ENCODE results near the gene AGBL1.
"Not testable (repeated sequence)": the region's sequence is repeated elsewhere in the genome, so short reads cannot be mapped to it uniquely, and the experiment has no call there.

AGBL1 gene

DNA sequence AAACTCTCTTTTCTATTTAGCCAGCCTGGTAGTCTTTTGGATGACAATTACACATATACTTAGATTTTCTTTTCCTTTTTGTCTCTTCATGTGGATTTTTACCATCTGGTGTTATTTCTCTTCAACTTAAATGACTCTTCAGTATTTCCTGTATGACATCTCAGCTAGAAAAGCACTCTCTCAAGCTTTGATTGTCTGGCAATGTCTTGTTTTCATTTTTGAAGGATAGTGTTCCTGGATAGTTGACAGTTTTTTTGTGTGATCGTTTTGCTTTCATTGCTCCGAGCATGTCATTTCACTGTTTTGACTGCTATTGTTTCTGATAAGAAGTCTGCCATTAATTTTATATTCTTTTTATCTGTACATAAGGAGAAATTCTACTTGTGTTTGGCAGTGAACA, 766.4 kb downstream of the AGBL1 start:
- DNase-seq = no peak

DNA sequence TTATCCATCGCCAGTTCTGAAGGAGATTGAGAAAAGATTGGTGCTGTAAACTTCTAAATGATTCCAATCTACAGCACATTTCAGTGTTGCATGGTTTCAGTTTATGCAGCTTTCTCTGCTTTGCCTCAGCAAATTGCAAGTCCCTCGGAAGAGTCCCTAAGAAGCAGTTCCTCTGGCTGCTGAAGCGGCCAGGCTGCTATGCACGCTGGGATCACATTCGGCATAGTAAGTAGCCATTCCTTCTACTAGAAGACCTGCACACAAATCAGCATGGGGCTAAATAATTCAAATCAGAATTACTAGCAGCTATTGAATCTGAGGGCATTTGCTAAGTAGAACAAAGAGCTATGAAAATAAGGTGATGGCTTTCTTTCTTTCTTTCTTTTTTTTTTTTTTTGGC, 769.5 kb downstream of the AGBL1 start:
- DNase-seq = no peak

DNA sequence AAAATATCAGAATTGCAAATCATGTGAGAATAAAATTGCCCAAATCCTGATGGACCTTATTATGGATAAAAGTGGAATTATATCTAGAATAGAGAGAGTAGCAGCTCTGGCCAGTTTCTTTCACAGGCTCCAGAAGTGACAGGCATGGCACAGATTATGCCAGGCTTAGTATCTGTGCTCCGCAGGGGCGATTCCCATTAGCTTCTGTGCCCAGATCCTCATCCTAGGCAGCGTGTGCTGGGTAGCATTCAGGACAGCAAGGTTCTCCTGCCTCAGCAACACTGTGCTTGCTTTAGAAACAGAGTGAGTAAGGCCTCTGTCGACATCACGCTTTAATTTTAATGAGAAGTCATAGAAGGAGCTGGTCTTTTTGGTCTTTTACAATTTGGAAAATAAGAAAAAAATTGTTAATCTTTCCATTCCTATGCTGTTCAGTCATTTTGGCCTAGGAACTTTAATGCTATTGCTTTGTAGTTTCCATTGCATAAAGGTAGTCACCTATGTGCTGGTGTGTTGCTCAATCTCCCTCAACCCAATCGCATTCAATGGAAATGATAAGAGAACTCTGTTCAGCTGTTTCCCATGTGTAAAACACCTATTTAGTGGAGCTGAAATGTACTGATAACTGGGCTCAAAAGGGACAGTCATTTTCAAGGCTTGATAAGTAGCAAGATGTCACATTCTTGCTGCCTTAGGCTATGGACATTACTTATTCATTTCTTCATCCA, 770.1 kb downstream of the AGBL1 start:
- no peak for DNase-seq

DNA sequence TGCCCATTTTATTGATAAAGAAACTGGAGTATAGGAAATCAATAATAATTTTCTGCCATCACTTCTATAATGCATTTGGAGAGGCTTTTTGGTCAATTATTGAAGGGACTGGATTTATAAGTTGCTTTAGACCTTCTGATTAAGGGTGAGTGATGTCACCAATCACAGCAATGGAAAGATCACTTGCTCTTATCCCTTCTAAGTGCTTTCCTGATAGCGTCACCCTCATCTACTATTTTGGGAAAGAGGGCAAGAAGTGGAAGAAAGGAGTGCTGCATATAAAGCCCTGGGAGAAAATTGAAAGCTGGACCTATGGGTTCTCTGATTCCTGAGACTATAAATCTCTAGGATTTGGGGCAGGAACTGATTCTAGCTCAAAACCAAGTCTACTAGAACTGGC, 771.3 kb downstream of the AGBL1 start:
- DNase-seq = no peak

DNA sequence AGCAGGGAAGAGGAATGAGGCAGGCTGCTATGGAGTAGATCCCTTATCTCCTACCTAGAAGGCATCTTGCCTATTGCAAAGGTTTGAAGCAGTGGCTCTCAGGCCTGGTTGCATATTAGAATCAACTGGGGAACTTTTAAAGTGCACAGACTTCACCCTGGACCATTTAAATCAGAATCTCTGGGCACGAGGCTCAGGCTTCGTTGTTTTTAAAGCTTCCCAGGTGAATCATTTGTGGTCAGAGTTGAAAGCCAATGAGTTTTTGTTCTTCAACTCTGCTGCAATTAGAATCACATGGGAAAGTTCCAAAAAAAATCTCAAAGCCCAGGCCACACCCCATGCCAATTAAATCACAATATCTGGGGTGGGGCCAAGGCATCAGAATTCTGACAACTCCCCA, 773.1 kb downstream of the AGBL1 start:
- no peak for DNase-seq

DNA sequence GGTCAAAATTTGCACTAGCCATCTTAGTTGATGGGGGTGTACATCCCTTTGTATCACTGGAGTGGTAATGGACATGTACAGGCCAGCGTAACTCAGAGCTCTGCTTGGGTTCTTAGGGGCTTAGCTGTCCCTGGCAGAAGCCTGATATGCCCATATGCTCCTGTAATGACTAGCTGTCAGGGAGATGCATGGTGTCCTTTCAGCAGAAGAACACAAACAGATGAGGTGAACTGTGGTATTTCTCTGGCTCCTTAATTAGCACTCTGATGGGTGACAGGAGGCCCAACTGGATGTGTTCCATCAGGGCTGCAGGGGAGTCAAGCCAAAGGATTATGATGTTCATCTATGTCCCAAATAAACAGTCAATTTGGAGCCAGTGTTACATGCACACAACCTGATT, 774.5 kb downstream of the AGBL1 start:
- no peak for DNase-seq

DNA sequence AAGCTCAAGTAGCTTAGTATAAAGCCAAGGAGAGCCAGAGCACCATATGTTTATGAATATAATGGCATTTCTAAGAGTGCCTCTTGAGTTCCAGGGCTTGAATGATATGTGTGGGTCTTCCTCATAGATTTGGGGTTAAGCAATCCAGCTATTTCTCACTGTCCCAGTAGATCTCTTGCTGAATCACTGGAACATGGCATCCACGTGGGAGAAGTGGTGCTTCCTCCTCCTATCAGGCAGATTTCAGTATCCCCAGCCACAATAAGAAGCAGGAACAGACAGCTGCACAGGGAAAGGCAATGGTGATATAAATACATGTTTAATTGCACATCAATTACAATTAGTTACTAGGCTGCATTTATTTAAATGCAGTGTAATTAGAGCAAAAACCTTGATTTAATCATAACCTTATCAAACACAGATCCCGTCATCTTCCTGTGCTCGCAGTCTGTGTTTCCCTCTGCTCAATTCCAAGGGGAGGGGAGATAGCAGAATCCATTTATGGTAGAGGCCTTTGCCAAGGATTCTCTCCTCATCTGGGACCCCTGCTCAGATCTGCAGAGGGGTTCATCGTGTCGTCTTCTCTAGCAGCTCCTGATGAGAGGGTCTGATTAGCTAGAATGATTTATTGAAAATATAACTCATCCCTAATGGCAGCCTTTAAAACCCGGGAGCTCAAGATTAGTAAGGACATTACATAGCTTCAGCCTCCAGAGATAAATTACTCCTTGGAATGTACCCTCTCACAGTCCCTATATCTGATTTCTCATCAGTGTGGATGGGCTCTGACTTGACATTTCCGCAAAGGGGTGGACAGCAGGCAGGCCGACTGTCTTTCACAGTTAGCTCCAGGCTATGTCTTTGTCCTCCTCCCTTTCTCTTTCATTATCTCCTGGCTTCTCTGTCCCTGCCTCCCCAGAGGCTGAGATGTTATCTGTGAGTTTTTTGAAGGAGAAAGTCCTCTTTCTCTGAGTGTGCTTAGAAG, 775.9 kb downstream of the AGBL1 start:
- DNase-seq = no peak

DNA sequence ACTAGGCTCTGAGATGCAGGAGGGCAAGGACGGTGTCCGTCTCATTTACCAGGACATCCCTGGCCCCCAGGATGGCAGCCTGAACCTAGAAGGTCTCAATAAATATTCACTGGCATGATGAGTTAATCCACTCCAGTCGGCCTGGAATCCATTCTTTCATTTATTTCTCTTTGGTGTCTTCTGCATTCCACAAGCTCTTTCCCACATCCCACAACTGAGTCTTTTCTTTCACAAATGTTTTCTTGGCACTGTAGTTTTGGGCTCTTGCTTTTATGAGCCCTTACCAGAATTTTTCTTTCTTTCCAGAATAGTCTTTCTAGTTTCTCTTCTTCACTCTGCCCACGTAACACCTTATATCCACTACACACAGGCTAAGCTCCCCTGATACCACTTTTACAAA, 778.0 kb downstream of the AGBL1 start:
- no peak for DNase-seq

DNA sequence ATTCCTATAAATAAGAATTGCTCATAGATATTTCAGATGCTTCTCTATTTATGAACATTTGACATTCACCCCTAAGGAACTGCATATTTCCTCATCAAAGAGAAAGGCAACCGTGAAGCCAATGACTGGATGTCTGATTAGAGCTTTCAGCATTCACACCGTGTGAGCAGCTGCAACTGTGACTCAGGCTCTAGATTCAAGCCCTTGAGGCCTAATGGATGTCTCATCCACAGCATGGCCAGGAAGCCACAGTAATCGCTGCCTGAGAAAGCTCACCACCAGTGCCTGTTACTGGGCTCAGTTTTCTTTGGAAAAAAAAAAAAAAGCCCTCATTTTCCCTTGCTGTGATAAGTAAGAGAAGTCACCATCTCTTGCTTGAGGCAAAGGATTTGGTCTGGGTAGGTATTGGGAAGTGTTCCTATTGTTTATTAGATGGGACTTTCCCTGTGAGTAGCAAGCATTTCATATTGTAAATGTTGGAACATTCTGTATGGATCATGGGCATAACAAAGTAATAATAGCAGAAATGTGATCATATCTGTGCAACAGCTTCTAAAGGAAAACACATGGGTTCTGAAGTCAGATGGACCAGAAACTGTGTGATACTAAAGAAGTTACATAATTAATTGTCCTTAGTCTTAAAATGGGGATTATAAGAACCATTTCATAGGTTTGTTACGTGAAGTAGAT, 783.7 kb downstream of the AGBL1 start:
- no peak for DNase-seq

DNA sequence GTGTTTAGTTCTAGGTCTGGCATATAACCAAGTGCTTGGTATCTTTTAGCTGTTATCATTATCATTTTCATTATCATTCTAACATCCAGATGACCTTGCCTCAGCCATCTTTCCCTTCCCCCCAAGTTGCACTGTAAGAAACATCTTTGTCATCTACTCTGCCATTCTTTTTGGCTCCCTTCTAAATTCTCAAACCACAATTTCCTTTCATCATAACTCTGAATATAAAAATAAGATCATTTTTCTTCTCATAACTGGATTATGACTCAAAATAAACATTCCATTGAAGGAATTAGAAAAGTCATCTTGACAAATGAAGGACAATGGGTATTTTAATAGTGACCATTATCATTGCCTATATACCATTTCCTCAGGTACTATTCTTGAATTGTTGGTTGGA, 786.2 kb downstream of the AGBL1 start:
- DNase-seq = no peak

DNA sequence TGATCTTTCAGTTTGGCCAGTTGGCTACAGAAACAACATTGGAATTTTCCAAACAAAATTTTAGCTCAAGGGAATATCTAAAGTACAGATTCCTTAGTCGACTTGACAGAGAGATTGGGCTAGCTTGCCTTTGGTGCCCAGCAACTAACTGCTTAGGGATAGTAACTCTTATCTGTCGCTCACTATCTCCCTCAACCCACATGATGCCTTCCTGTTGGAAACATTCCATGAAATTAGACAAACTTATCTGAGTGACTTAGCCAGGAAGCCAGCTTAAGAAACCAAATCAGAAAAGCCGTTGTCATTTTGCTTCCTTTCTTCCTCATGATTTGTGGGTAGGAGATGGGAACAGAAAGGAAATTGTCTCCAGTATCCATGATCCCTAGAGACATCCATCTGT, 791.2 kb downstream of the AGBL1 start:
- DNase-seq = no peak

DNA sequence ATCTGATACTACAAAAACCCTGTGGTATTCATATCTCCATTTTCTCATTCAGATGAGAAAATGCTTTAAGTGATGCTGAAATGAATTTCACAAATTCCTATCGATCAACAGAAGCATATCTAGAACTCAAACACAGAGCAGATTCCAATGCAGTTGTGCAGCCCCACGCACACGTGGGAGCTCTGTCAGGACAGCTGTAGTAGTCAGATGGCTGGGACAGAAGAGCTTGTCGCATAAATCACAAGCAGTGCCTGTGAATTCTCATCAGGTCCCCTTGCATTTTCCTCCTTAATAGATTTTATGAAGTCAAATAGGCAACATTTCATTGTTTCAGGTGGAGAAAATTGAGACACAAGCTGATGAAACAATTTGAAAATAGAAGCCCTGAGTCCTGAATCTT, 792.3 kb downstream of the AGBL1 start:
- no peak for DNase-seq

DNA sequence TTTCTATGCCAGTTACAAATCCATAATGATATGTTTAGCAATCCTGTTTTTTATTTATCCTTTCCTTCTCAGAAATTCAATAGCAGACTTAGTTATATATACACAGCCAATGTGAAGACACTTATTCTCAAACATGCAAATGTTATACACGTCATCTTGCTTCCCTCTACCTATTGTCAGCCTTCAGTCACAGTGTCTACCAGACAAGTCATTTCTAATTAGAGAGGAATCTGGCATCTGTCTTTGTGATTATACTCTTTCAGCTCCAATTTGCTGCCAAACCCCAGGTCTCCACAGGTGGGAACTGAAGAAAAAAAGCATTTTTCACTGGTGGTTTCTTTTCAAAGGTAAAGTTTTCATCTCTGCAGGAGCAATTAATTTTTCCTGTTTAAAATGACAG, 793.1 kb downstream of the AGBL1 start:
- no peak for DNase-seq

DNA sequence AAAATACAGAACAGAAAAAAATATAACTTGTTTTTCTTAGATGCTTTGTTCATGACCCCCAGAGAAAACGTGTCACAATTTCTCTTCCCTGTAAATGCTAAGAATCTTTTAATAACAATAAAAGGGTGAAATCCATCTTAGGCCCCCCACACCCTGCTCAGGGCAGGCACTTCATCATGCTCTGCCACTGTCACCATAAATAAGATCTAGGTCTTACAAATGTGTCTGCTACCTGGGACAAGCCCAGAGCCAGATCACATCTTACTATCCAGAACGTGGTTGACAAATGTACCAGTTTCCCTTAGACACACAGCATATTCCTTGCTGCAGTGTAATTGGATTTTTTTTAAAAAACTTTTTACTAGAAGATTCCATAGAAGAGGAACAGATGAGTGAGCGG, 795.4 kb downstream of the AGBL1 start:
- DNase-seq = no peak

DNA sequence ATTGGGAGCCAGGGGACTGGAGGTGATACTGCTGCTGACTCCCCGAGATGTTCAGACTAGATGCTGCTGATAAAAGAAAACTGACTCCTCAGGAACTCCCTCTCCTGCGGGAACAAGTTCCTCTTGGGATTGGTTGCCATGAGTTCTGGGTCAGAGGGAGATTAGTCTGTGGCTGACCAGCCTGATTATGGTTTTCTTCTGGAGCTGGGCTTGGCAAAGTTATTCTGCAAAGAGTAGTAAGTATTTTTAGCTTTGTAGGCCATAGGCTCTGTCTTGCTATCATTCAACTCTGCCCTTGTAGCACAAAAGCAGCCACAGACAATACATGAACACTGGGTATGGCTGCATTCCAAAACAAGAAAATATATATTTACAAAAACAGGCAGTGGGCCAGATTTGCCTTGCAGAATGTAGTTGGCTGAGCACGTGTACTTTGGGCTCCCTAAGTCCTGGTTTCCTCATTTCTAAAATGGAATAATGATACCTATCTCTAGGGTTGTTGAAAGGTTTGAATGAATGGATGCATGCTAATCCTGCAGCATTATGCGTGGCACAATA, 796.8 kb downstream of the AGBL1 start:
- no peak for DNase-seq

DNA sequence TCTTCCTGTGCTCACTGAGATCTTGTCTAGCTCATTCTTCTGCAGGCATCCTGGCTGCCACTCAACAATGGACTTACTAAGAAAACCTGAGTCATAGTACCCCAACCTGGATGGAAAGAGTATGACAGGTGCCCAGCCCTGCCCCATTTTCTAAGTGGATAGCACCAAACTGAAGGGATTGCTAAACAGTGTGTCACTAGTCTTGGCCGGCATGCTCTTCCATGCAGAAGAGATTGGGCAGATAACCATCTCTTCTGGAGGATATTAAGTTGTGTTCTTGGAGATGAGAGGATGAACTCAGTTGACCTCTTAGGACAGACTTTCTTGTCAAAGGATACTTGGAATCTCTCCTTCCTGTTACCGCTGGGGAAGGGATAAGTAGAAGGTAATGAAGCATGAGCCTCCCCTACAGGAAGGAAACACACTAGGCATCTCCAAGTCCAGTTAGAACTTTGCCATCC, 797.5 kb downstream of the AGBL1 start:
- no peak for DNase-seq

DNA sequence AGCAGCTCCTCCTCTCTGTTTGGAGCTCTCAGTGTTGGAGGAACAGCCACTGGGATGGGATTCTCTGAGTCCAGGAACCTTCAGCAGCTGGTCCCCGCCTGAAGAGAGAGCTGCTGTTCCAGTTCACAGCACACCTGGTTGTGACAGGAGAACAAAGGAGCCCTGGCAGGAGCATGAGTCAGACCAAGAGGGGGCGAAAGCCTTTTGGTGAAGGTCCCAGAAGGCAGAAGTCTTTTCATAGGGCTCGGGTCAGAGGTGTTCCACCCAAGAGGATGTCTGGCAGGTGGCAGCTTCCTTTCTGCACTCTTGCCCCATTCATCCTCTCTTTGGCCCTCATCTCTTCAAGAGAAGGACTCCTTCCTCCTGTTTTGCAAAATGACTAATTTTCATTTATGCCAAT, 799.2 kb downstream of the AGBL1 start:
- DNase-seq = not testable (repeated sequence)

DNA sequence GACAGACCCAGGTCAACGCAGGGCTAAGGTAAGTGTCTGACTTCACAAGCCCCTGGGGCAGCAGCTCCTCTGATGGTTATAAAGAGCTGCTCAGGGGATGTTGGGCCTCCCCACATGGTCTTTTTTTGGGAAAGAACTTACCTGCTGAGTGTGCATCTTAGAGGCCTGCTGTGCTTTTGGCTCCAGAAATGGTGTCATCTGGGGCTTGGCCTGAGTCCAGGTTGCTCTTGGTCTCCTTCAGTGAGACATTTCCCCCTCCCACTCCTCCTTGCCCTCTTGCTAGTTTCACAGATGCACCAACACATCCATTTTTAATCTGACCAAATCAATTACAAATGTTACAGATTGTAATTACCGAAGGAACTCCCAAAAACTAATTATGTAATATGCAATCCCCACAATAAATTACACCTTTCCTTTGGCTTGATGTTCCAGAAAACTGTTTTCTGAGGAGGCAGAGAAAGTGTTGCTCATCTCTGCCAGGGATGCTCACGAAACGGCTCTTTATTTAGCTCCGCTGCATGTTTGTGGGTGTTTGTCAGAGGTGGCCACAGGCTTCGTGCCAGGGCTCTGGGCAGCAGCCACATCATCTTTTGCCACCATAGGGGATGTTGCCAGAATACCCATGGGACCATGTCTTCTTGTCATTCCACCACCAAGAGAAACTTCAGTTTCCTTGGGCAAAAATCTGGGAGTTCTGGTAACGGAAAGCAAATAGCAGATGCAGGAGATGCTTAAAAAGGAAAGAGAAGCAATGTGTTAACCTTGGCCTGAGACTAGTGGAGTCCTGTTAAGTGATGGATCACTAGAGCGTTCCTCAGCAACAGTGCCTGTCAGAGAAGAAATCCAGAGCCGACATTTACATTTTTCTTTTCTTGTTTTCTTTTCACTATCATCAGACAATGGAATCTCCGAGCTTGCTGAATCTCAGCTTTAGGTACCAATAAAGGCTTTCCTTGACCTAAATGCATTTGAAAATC, 799.9 kb downstream of the AGBL1 start:
- DNase-seq = no peak

DNA sequence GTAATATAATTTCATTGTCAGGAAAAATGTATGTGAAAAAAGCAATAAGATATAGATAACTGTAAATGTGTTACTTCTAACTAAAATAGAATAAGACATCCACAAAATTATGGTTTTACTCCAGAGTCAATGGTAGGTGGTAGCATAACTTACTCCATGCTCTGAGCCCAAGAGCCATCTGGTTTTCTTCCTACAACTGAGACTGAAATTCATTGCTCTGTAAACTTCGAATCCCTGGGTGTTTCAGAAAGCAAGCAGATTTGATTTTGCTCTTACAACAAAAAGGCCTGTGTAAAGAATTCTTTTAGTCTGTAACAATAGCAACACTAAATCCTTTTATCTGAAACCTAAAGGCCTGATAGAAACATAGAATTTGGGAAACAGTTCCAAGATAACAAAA, 805.9 kb downstream of the AGBL1 start:
- no peak for DNase-seq

DNA sequence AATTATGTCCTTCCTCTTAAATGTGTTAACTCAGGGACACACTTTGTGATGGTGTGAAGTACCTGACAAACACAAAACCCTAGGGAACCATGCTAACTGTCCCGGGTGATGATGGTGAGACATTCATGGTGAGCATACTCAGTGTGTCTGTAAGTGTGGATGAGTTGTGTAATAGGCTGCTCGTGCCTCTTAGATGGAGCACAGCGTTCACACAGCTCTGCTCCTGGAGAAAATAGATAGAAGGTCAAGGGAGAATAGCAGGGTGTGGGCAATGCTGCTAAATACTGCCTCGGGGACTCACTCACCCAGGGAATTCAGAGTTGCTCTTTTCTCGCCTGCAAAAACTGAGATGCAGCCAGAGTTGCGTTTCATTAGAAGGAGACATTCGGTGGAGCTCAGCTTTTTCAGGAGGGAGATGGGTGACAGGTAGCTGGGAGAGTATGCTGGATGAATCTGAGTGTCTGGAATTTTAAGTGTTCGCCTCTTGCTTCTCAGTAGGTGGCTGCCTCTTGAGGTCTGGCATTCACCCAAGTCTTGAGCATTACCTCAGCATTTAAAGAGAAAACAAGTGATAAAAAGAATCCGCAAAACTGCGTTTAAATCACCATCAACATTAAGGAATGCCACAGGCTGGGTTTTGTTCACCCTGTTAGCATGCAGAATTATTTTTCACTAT, 813.2 kb downstream of the AGBL1 start:
- DNase-seq = no peak

DNA sequence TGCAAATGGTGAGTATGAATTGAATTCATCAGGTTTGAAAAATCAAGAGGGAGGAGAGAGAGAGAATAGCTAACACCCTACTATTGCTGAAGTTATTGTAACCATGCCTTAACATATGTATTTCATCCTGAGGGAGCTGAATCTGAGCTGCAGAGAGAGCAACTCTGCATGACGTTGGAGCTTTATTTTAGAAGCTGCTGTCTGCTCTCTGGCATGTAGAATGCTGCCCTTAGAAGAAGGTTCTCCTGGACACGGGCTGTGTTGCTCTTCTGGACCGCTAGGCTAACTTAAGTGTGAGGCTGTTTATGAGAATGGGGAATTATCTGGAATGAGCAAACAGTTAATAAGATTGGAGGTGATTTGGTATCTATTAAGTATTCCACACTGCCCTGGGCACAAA, 814.6 kb downstream of the AGBL1 start:
- no peak for DNase-seq

Measured in 8988T (cell line).